Putamen (tissue), 1 donor: ENCODE measurements around the gene GABRE.
"Not testable (repeated sequence)": the region's sequence is repeated elsewhere in the genome, so short reads cannot be mapped to it uniquely, and the experiment has no call there.

Experiments used
- DNase-seq: peaks from one replicate; pipeline ENCODE4 v3.0.0-alpha.2; 2016; ENCODE audit warnings: low spot score

Gene GABRE

DNA sequence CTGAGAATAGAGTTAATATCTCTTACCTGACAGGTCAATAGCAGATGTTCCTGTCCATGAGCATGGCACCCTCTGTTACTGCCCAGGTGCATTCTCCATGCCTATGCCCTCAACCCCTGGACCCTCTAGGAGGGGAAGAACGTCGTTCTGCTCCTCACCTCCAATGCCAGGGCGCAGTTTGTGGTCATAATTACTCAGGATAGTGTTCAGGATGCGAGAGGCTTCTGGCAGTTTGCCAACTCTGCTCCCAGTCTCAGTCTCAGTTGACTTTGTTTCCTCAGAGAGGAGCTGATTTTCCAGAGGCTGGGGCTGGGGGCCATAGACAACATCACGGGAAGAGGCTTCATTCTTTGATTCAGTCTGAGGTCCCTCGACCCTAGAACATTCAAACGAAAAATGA, 4.4 kb downstream of the GABRE start:
- no peak for DNase-seq

DNA sequence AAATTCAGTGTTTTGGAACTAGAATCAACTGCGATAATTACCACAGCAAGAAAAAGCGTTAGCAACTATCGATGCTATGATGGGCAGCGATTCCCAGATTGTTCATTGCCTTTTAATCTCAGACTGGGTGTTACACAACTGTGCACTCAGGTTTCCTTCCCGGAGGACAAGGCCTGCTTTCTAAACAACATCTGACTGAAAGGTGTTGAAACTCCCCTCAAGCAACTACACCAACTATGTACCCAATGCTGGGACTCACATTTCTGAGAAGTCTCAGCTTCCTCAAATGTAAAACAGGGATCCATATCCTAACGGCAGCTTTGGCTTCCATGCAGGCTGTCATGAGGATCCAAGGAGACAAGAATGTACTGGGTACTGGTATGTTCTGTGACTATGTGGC, 8.2 kb downstream of the GABRE start:
- no peak for DNase-seq

DNA sequence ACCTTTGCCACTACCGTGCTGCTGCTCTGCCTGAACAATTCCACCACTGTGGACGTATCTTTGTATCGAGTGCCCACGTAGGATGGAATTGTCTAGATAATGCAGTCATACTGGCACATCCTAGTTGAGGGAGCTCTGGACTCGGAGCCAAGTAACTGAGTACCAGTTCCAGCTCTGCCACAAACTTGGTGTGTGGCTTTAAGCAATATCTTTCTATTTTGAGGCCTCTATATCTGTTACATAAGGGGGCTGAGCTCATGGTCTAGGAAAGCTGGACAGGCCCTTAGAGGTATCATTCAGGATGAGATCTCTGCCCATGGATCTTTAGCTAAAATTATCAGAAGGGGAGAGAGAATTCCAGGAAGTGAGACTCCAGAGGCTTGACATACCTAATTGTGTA, 12.4 kb downstream of the GABRE start:
- no peak for DNase-seq

DNA sequence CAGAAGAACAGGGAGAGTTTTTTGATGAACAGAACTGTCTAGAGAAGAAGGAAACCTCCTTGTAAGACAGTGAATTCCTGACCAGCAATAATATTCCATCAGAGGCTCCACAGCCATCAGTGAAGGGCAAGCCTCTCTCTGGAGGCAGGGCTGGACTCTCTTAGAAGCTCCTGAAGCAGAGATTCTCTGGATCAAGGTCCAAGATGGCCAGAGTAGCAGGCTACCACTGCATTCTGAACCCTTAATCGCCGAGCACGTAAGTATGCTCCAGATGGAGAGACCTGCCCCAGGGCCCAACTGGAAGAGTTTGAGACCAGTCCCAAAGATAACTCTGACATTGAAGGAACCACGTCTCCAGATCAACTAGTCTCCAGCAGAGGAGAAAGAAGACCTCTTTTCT, 16.4 kb downstream of the GABRE start:
- no peak for DNase-seq

DNA sequence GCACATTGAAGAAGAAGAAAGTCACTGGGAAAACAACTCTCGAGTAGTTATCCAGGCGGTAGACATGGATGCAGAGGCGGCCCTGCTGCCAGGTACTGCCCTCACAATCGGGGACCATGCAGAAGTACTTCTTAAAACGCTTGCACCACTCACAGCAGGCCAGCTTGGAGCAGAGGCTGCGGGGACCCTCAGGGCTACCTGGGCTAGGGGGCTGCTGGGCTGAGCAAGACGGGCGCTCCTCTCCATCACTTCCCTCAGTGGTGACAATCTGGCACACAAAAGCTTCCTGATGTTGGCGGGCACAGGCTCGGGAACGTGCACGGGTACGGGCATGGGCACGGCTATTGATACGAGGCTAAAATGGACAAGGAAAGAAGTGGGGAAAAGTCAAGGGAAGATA, 19.7 kb downstream of the GABRE start:
- DNase-seq = no peak

DNA sequence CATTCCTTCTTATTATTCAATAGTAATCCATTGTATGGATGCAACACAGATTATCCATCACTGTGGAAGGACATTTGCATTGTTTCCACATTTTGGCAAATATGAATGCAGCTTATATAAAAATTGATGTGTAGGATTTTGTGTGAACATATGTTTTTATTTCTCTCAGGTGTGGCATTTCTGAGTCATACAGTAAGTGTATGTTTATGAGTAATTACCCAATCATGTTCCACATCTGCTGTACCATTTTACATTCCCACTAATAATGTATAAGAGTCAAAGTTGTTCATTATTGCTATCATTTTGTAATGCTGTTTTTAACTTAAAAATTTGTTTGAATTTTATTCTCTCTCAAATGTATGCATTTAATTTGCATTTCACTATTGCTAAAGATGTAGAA, 36.3 kb downstream of the GABRE start:
- DNase-seq = no peak

DNA sequence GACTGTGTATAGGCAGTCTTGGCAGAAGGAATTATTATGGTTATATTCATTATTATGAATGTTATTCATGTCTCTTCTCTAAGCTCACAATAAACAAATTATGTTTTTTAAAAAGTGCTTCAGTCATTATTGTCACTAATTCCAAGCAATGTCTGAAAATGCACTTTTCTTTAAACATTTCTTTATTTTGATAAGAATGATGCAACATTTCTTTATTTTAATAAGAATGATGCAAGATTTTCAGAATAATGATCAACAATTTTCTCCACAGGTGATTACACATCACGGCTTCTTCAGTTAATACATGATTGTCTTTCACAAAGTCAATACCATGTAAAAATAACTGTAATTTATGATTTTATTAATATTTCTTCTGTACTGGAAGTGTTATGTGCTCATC, 39.1 kb downstream of the GABRE start:
- no peak for DNase-seq

DNA sequence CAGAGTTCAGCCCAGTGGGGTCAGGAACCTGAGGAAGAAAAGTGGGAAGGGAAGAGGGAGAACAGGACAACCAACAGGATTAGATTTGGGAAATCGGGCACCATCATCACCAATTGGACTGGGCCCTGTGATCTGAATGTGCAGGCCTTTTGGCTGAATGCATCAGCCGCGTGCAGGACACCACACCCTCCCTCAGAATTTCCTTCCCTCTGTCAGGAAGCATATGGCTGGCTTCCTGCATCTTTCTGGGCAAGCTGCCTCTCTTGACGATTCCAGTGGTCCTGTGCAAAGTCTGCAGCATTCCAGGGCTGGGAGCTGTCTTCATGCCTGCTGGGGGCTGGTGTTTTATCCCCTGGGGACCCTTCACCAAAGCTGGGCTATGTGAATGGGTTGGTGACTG, 45.4 kb downstream of the GABRE start:
- DNase-seq = no peak

DNA sequence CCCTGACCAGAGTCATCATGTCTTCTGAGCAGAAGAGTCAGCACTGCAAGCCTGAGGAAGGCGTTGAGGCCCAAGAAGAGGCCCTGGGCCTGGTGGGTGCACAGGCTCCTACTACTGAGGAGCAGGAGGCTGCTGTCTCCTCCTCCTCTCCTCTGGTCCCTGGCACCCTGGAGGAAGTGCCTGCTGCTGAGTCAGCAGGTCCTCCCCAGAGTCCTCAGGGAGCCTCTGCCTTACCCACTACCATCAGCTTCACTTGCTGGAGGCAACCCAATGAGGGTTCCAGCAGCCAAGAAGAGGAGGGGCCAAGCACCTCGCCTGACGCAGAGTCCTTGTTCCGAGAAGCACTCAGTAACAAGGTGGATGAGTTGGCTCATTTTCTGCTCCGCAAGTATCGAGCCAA, 50.8 kb downstream of the GABRE start:
- no peak for DNase-seq

DNA sequence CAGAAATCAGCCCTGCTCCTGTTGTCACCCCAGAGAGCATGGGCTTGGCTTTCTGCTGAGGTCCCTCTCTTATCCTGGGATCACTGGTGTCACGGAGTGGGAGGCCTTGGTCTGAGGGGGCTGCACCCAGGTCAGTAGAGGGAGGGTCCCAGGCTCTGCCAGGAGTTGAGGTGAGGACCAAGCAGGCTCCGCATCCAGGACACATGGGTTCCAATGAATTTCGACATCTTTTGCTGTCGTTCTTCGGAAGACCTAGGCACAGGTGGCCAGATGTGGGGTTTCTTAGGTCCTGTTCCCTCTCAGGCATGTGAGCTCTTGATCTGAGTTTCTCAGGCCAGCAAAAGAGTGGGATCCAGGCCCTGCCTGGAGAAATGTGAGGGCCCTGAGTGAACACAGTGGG, 51.8 kb downstream of the GABRE start:
- no peak for DNase-seq

DNA sequence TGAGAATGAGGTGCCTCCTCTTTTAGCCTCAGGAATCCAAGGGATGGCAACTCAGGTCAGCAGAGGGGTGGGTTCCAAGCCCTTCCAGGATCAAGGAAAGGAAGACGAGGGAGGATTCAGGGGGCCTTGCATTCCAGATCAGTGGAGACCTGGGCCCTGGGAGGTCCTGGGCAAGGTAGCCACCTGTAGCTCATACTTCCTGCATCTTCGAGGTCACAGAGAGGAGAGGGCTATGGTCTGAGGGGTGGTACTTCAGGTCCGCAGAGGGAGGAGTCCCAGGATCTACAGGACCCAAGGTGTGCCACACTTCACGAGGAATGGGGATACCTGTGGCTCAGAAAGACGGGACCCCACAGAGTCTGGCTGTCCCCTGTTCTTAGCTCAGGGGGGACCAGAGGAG, 52.6 kb downstream of the GABRE start:
- DNase-seq = no peak

DNA sequence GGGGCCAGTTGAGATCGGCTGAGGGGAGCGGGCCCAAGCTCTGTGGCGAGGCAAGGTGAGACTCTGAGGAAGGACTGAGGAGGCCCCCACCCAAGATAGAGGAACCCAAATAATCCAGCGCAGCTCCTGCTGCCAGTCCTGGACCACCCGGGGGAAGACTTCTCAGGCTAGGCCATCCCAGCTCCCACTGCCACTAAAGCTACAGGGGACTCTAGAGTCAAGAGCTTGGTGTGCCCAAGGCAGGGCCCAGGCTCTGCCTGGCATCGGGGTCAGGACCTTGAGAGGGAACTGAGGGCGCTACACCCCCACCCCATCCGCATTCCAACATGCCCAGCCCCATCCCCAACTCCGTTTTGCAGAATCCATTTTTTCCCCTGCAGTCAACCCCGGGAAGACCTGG, 53.2 kb downstream of the GABRE start:
- DNase-seq = no peak

DNA sequence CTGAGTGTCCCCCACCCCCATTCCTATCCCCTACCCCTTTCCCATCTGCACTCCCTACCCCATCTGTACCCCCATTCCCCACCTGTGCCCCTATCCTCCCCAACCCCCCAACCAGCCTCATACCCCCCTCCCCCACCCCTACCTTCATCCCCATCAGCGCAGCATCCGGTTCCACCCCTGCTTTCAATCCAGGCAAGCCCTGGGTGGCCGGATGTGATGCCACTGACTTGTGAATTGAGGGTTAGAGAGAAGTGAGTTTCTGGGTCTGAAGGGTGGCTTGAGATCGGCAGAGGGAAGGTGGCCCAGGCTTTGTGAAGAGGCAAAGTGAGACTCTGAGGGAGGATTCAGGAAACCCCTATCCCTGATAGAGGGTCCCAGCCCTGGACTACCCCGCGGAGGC, 53.9 kb downstream of the GABRE start:
- DNase-seq = no peak

DNA sequence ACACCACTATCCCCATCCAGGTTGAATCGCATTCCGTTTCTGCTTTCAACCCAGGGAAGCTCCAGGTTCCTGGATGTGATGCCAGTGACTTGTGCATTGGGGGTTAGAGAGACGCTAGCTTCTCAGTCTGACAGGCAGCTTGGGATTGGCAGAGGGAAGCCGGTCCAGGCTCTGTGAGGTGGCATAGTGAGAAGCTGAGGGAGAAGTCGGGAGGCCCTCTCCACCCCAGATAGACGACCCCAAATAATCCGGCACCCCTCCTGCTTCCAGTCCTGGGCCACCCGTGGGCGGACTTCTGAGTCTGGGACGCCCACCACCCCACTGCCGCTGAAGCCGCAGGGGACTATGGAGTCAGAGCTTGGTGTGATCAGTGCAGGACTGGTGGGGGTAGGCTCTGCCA, 54.4 kb downstream of the GABRE start:
- no peak for DNase-seq

DNA sequence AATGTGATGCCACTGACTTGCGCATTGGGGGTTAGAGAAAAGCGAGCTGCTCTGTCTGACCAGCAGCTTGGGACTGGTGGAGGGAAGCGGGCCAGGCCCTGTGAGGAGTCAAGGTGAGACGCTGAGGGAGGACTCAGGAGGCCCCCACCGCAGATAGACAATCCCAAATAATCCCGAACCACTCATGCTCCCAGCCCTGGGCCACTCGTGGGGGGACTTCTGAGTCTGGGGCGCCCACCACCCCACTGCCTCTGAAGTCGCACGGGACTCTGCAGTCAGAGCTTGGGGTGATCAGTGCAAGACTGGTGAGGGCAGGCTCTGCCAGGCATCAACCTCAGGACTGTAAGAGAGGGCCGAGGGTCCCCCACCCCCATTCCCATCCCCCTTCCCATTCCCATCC, 54.9 kb downstream of the GABRE start:
- no peak for DNase-seq

DNA sequence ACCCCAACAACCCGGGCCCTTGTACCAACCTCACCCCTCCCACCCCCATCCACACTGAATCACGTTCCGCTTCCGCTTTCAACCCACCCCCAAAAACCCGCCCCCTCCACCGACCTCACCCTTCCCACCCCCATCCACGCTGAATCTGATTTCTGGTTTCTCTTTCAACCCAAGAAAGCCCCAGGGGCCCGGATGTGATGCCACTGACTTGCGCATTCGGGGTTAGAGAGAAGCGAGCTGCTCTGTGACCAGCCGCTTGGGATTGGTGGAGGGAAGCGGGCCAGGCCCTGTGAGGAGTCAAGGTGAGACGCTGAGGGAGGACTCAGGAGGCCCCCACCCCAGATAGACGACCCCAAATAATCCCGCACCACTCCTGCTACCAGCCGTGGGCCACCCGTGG, 55.7 kb downstream of the GABRE start:
- DNase-seq = not testable (repeated sequence)

DNA sequence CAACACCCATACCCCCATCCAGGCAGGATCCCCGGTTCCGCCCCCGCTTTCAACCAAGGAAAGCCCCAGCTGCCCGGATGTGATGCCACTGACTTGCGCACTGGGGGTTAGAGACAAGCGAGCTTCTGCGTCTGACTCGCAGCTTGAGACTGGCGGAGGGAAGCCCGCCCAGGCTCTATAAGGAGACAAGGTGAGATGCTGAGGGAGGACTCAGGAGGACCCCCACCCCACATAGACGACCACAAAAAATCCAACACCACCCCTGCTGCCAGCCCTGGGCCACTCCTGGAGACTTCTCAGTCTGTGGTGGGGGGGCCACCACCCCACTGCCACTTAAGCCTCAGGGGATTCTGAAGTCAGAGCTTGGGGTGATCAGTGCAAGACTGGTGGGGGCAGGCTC, 61.7 kb downstream of the GABRE start, which contains the start of gene MAGEA4:
Gene MAGEA4 (plus strand): TSS at position 110 of the 400 bp plus-strand sequence. CDS start 10,776 bp downstream, outside the sequence.
- no peak for DNase-seq

DNA sequence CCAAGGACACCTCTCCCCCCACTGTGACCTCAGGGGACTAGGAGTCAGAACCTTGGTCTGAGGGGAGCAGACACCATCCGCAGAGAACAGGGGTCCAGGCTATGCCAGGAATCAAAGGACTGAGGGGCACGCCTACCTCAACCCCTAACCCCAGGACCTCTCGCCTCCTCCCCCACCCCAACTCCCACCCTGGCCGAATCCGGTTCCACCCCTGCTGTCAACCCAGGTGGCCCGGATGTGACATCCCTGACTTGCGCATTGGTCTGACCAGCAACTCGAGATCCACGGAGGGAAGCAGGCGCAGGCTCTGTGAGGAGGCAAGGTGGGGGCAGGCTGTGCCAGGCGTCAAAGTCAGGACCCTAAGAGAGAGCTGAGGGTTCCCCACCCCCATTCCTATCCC, 62.3 kb downstream of the GABRE start:
- DNase-seq = no peak

DNA sequence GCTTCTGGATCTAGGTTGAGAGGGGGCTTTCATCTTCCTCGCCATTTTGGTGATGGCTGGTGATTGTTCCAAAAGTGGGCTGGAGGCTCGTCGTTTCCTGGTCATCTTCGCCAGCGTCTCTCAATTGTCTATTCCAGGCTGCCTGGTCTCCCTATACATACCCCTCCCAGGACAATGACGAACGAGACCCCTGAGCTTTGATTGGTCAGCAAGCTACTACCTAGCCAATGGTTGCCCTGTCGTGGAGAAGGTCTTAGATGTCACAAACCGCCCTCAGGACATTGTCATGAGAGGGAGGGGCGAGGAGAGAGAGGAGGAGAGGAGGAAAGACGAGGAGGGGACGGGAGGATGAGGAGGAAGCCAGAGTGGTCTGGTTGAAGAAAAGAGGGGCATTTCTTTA, 69.5 kb downstream of the GABRE start:
- no peak for DNase-seq
